GM12878 (cell line): Measurements from ENCODE around the gene WDR31. TPM values are rescaled to one million over a fixed set of nuclear protein-coding genes. Genes with fewer than 3 reads are reported as not detected.
A peak's percentile ranks its signal among the peaks of the same experiment; 100 is the strongest.
"Not testable (repeated sequence)": the region's sequence is repeated elsewhere in the genome, so short reads cannot be mapped to it uniquely, and the experiment has no call there.

Experiments
- ATAC-seq: fragments of 200-7000 bp; cut with Tn5 transposase; 3 replicates; pipeline ENCODE4 v1.9.1; 2020; ENCODE audit warnings: mild to moderate bottlenecking, moderate library complexity
- BruUV-seq: library from RNA; stranded (reverse); fragments of 400-500 nt; replicated peaks from 2 replicates; lab custom pipeline; 2021; lab: Mats Ljungman, UMichigan
- CTCF ChIA-PET: fragments of 300-600 bp; sonication (Branson Sonifier 250); formaldehyde crosslinking; extraction: SDS; loops from one replicate; lab custom pipeline; 2021; ENCODE audit warnings: inconsistent platforms; lab: Yijun Ruan, JAX
- POLR2A ChIA-PET: fragments of 350-600 bp; formaldehyde crosslinking; extraction: SDS; loops from one replicate; lab custom pipeline; 2021; ENCODE audit warnings: inconsistent platforms; lab: Charles Lee
- RAD21 ChIA-PET: fragments of 300-600 bp; sonication (Branson Sonifier 250); formaldehyde crosslinking; loops from one replicate; lab custom pipeline; 2023; ENCODE audit warnings: antibody characterized with exemption; ENCODE audit not compliant: unreplicated experiment; lab: Charles Lee
- SMC1A ChIA-PET: fragments of 300-600 bp; sonication (Branson Sonifier 250); formaldehyde crosslinking; loops from one replicate; lab custom pipeline; 2023; ENCODE audit not compliant: unreplicated experiment, uncharacterized antibody; lab: Charles Lee
- DNase-seq: peaks from one replicate; pipeline ENCODE4 v3.0.0-alpha.2; 2011; ENCODE audit warnings: low read depth, low spot score
- FAIRE-seq: peaks from 3 replicates; lab custom pipeline; 2011; peaks lifted over from hg19 to GRCh38; lab: Jason Lieb, UNC
- H2AFZ ChIP-seq: 2 replicates; pipeline ENCODE4 v1.6.0; 2011; ENCODE audit warnings: low read depth, low read length, control low read depth; ENCODE audit not compliant: control insufficient read depth
- H3K27ac ChIP-seq: 2 replicates; pipeline ENCODE4 v1.5.1; 2011; ENCODE audit warnings: control low read depth; ENCODE audit not compliant: control insufficient read depth, insufficient read depth
- H3K27me3 ChIP-seq, 2 experiments: replicated peaks in 1 of 2; 2 replicates each; pipeline versions ENCODE4 v1.6.0 to v1.6.1; 2011; ENCODE audit warnings: low read length in 1 of 2; ENCODE audit not compliant: control insufficient read depth in 2 of 2, insufficient read depth in 2 of 2
- H3K36me3 ChIP-seq, 2 experiments: 2 replicates each; pipeline ENCODE4 v1.5.1; 2011; ENCODE audit warnings: low read length in 1 of 2; ENCODE audit not compliant: control insufficient read depth in 2 of 2, insufficient read depth in 2 of 2
- H3K4me1 ChIP-seq: 2 replicates; pipeline ENCODE4 v1.6.1; 2011; ENCODE audit warnings: mild to moderate bottlenecking, low read length, moderate library complexity, mixed read lengths; ENCODE audit not compliant: control insufficient read depth, insufficient read depth
- H3K4me2 ChIP-seq: 2 replicates; pipeline ENCODE4 v1.6.0; 2011; ENCODE audit warnings: control low read depth; ENCODE audit not compliant: control insufficient read depth, insufficient read depth
- H3K4me3 ChIP-seq: fragments of 200-600 bp; sonication (generic); 2 replicates; pipeline ENCODE4 v1.5.1; 2016
- H3K79me2 ChIP-seq: 2 replicates; pipeline ENCODE4 v1.6.0; 2011; ENCODE audit warnings: low read length; ENCODE audit not compliant: control insufficient read depth, insufficient read depth
- H3K9ac ChIP-seq: 2 replicates; pipeline ENCODE4 v1.8.0; 2011; ENCODE audit warnings: low read length, control low read depth, mixed read lengths; ENCODE audit not compliant: control insufficient read depth, insufficient read depth
- H3K9me3 ChIP-seq: replicated peaks from 3 replicates; pipeline ENCODE4 v1.5.1; 2011; ENCODE audit warnings: mild to moderate bottlenecking, low read length; ENCODE audit not compliant: control insufficient read depth, insufficient read depth
- H4K20me1 ChIP-seq: 2 replicates; pipeline ENCODE4 v1.6.0; 2011; ENCODE audit not compliant: control insufficient read depth, insufficient read depth
- BRCA1 ChIP-seq: IDR thresholded peaks from 2 replicates; pipeline ENCODE4 v1.6.1; 2011; ENCODE audit warnings: low read depth, low read length, improper control_type of control experiment
- FOS ChIP-seq: IDR thresholded peaks from 3 replicates; pipeline ENCODE4 v1.6.1; 2011; ENCODE audit warnings: borderline replicate concordance; ENCODE audit not compliant: insufficient read length; ENCODE audit errors: extremely low read depth
- NRF1 ChIP-seq: conservative IDR thresholded peaks from 2 replicates; pipeline ENCODE4 v1.6.1; 2011; ENCODE audit warnings: mild to moderate bottlenecking, low read depth, low read length, improper control_type of control experiment
- TCF12 ChIP-seq: IDR thresholded peaks from 2 replicates; pipeline ENCODE4 v1.6.1; 2011; ENCODE audit warnings: low read depth, mild to moderate bottlenecking, low read length
- ZBTB11 ChIP-seq: fragments of 450-650 bp; formaldehyde crosslinking; IDR thresholded peaks from 2 replicates; pipeline ENCODE4 v1.5.0; 2022; ENCODE audit warnings: mild to moderate bottlenecking, missing genetic modification characterization
- ZSCAN29 ChIP-seq: fragments of 450-650 bp; IDR thresholded peaks from 2 replicates; pipeline ENCODE4 v1.6.1; 2017; ENCODE audit warnings: mild to moderate bottlenecking, moderate library complexity
- ZZZ3 ChIP-seq: IDR thresholded peaks from 2 replicates; pipeline ENCODE4 v1.6.1; 2011; ENCODE audit warnings: low read depth; ENCODE audit not compliant: control insufficient read depth, insufficient read length
- WGBS: methylation state at CpG from one replicate; pipeline ENCODE4 v1.1.6; 2016; ENCODE audit warnings: low lambda C conversion rate; ENCODE audit not compliant: insufficient replicate concordance, insufficient coverage; ENCODE audit errors: missing lambda C conversion rate; 5-methylcytosine and 5-hydroxymethylcytosine counted together
- in situ Hi-C: fragments of 300-500 bp; cut with MboI; formaldehyde crosslinking; loops from 9 replicates; pipeline ENCODE4 v1.14.3; 2018; ENCODE audit warnings: mixed read lengths
- intact Hi-C: fragments of 100-400 bp; cut with micrococcal nuclease; formaldehyde crosslinking; loops from one replicate; pipeline ENCODE4 v1.14.2; 2022; ENCODE audit not compliant: unreplicated experiment
- polyA plus RNA-seq, 11 experiments: library from polyadenylated mRNA; depleted of rRNA in 4 of 11; unstranded in 6 of 11; stranded (reverse) in 5 of 11; fragments of >200 nt; fragmentation: Nextera tagmentation in 4 of 11; fragmentation: Illumina TruSeq in 1 of 11; extraction: Ambion mirVana in 4 of 11; extraction: Trizol in 1 of 11; gene quantifications; 1 replicate in 1 of 11; 2 replicates in 10 of 11; pipeline versions ENCODE4 v1.2.1 to v1.2.3, GENCODE V29; 2011 to 2016; ENCODE audit warnings: inconsistent platforms in 2 of 11, missing spikeins in 2 of 11, low read depth in 1 of 11
- total RNA-seq, 4 experiments: library from RNA; depleted of rRNA in 3 of 4; stranded (reverse); fragments of >200 nt in 3 of 4; fragmentation: Illumina TruSeq in 1 of 4; extraction: Trizol in 1 of 4; gene quantifications; 2 replicates each; pipeline versions ENCODE4 v1.2.1 to v1.2.3, GENCODE V29; 2013 to 2021

WDR31 gene
- total and polyA plus RNA-seq, 10 of the 15 experiments (the other 5 are each of a cell fraction or from before 2014, with no cell fraction given), result 0.26 to 1.7 (median 0.79) TPM

GRCh38 chr9:113380869-113381378 lies 40.8 kb upstream of the WDR31 start (continued):
- TF ChIP-seq ZBTB11 (CRISPR knock-in tag) (no peak), FOS (no peak), ZZZ3 (no peak), NRF1 (no peak), ZSCAN29 (no peak), TCF12 (0 out of 2 replicates have a peak, but pooled peaks have one; percentile 30), BRCA1 (no peak)

- BruUV-seq, H3K27ac ChIP-seq, H2AFZ ChIP-seq, H3K9ac ChIP-seq, H3K4me2 ChIP-seq, H4K20me1 ChIP-seq, POLR2A ChIA-PET, FAIRE-seq, H3K27me3 ChIP-seq, RAD21 ChIA-PET, H3K4me1 ChIP-seq, H3K4me3 ChIP-seq, ATAC-seq, in situ Hi-C loops, H3K79me2 ChIP-seq, H3K36me3 ChIP-seq, DNase-seq, H3K9me3 ChIP-seq: not testable (repeated sequence)
- 87% methylated on average over 2 of the region's 2 CpGs for WGBS
- intact Hi-C loops, result loop anchor here (5.0 kb wide), 1 partner anchor 158 kb away; the partner anchor contains the start of genes FKBP15 and SLC31A1
- CTCF ChIA-PET, result interaction anchor here (1.1 to 1.4 kb wide), 3 partner anchors 21 to 28 kb away, joined by 3 to 7 read pairs (median 4); partner anchors contain the start of gene ALAD
- SMC1A ChIA-PET, result interaction anchor here (0.6 to 1.2 kb wide), 3 partner anchors 39 to 161 kb away, joined by 3 read pairs; partner anchors contain the start of genes CDC26 and PRPF4
Observed at GRCh38 chr9:113379829-113380210, 39.7 kb upstream of the WDR31 start.

GRCh38 chr9:113379094-113379828 lies 39.2 kb upstream of the WDR31 start:
- H3K79me2 ChIP-seq, H3K9me3 ChIP-seq, H3K27ac ChIP-seq, H3K4me2 ChIP-seq, H2AFZ ChIP-seq, H3K9ac ChIP-seq, H3K4me3 ChIP-seq, ATAC-seq, POLR2A ChIA-PET, H3K36me3 ChIP-seq, BruUV-seq, intact Hi-C loops, H3K4me1 ChIP-seq, DNase-seq, FAIRE-seq, in situ Hi-C loops, RAD21 ChIA-PET, H3K27me3 ChIP-seq, H4K20me1 ChIP-seq: not testable (repeated sequence)
- ChIA-PET CTCF (interaction anchor here (1.1 to 1.4 kb wide), 3 partner anchors 22 to 28 kb away, joined by 3 to 7 read pairs (median 4); partner anchors contain the start of gene ALAD), SMC1A (interaction anchor here (0.6 to 1.2 kb wide), 2 partner anchors 104 to 160 kb away, joined by 3 read pairs; partner anchors contain the start of genes CDC26 and PRPF4)
- 85% methylated on average over 24 of the region's 24 CpGs for WGBS
